MM.1S (cell line): Measurements from ENCODE around the gene CTCFL.
"Not testable (repeated sequence)": the region's sequence is repeated elsewhere in the genome, so short reads cannot be mapped to it uniquely, and the experiment has no call there.

Source experiments
- DNase-seq: peaks from one replicate; pipeline ENCODE4 v3.0.0-alpha.2; 2015
- H2AFZ ChIP-seq: fragments of 300-600 bp; sonication (generic); 2 replicates; pipeline ENCODE4 v1.6.0; 2016; ENCODE audit warnings: antibody characterized with exemption, low read length
- H3F3A ChIP-seq: fragments of 300-600 bp; sonication (generic); 2 replicates; pipeline ENCODE4 v1.6.1; 2016; ENCODE audit warnings: mild to moderate bottlenecking, antibody characterized with exemption, low read length, moderate library complexity, mixed read lengths; ENCODE audit not compliant: insufficient read depth
- H3K27ac ChIP-seq: fragments of 300-600 bp; sonication (generic); 2 replicates; pipeline ENCODE4 v1.5.1; 2016; ENCODE audit warnings: mild to moderate bottlenecking, low read length
- H3K27me3 ChIP-seq: fragments of 300-600 bp; sonication (generic); replicated peaks from 2 replicates; pipeline ENCODE4 v1.6.0; 2016; ENCODE audit warnings: low read length; ENCODE audit not compliant: insufficient read depth
- H3K36me3 ChIP-seq: fragments of 300-600 bp; sonication (generic); replicated peaks from 2 replicates; pipeline ENCODE4 v1.6.1; 2016; ENCODE audit warnings: mild to moderate bottlenecking, low read length, mixed read lengths; ENCODE audit not compliant: insufficient read depth
- H3K4me1 ChIP-seq: fragments of 300-600 bp; sonication (generic); 2 replicates; pipeline ENCODE4 v1.6.1; 2016; ENCODE audit warnings: low read length, mixed read lengths
- H3K4me2 ChIP-seq: fragments of 300-600 bp; sonication (generic); 2 replicates; pipeline ENCODE4 v1.6.0; 2016; ENCODE audit warnings: low read depth, low read length
- H3K4me3 ChIP-seq: fragments of 300-600 bp; sonication (generic); 2 replicates; pipeline ENCODE4 v1.5.1; 2016; ENCODE audit warnings: low read length, mixed read lengths
- H3K79me2 ChIP-seq: fragments of 300-600 bp; sonication (generic); 2 replicates; pipeline ENCODE4 v1.6.1; 2016; ENCODE audit warnings: mixed run types, low read length, mixed read lengths
- H3K9ac ChIP-seq: fragments of 300-600 bp; sonication (generic); 2 replicates; pipeline ENCODE4 v1.6.1; 2016; ENCODE audit warnings: low read length, mixed read lengths
- H3K9me2 ChIP-seq: fragments of 300-600 bp; sonication (generic); replicated peaks from 2 replicates; pipeline ENCODE4 v1.6.1; 2016; ENCODE audit warnings: mild to moderate bottlenecking, low read length, mixed read lengths; ENCODE audit not compliant: insufficient read depth
- H3K9me3 ChIP-seq: fragments of 300-600 bp; sonication (generic); replicated peaks from 2 replicates; pipeline ENCODE4 v1.6.1; 2016; ENCODE audit warnings: mild to moderate bottlenecking, low read length, mixed read lengths; ENCODE audit not compliant: insufficient read depth
- H4K20me1 ChIP-seq: fragments of 300-600 bp; sonication (generic); 2 replicates; pipeline ENCODE4 v1.6.1; 2016; ENCODE audit warnings: mild to moderate bottlenecking, low read length, moderate library complexity, mixed read lengths; ENCODE audit not compliant: insufficient read depth
- EZH2 ChIP-seq: fragments of 300-600 bp; sonication (generic); optimal IDR thresholded peaks from 2 replicates; pipeline ENCODE3; 2017; ENCODE audit warnings: low read depth, mild to moderate bottlenecking, antibody characterized with exemption, low read length, mixed read lengths
- EZH2phosphoT487 ChIP-seq: fragments of 300-600 bp; sonication (generic); IDR thresholded peaks from 2 replicates; pipeline ENCODE4 v1.6.1; 2018; ENCODE audit warnings: antibody characterized with exemption, low read length
- TF ChIP-seq, protein P1 (sequence below): fragments of 300-600 bp; sonication (generic); IDR thresholded peaks from 2 replicates; pipeline ENCODE4 v1.5.1; 2016; ENCODE audit warnings: antibody characterized with exemption, low read length, mixed read lengths

The CTCFL gene

GRCh38 chr20:57495978-57496377, 29.0 kb downstream of the CTCFL start:
- DNase-seq, result no peak
- H2AFZ ChIP-seq, result no peak overlapping the region
- no peaks in the 10 kb centered on the region for H3K27me3 ChIP-seq
- H3K4me1 ChIP-seq, result peaks cover 45% of the 10 kb centered on the region
- no peaks in the 10 kb centered on the region for H3K36me3 ChIP-seq
- no peak overlapping the region for H3K4me3 ChIP-seq
- no peak overlapping the region for H3K4me2 ChIP-seq
- no peaks in the 10 kb centered on the region for H4K20me1 ChIP-seq
- H3K79me2 ChIP-seq, result no peaks in the 10 kb centered on the region
- no peaks in the 10 kb centered on the region for H3K9me2 ChIP-seq
- no peaks in the 10 kb centered on the region for H3K9me3 ChIP-seq
- no peak overlapping the region for H3K9ac ChIP-seq
- peaks cover 19% of the 10 kb centered on the region for H3F3A ChIP-seq
- TF ChIP-seq EZH2 (no peak), EZH2phosphoT487 (no peak)
- TF ChIP-seq, protein P1, sequence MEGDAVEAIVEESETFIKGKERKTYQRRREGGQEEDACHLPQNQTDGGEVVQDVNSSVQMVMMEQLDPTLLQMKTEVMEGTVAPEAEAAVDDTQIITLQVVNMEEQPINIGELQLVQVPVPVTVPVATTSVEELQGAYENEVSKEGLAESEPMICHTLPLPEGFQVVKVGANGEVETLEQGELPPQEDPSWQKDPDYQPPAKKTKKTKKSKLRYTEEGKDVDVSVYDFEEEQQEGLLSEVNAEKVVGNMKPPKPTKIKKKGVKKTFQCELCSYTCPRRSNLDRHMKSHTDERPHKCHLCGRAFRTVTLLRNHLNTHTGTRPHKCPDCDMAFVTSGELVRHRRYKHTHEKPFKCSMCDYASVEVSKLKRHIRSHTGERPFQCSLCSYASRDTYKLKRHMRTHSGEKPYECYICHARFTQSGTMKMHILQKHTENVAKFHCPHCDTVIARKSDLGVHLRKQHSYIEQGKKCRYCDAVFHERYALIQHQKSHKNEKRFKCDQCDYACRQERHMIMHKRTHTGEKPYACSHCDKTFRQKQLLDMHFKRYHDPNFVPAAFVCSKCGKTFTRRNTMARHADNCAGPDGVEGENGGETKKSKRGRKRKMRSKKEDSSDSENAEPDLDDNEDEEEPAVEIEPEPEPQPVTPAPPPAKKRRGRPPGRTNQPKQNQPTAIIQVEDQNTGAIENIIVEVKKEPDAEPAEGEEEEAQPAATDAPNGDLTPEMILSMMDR, result no peak
- H3K27ac ChIP-seq, result peak overlapping the region; percentile 32; the same call in 1 of the 2 replicates

GRCh38 chr20:57493091-57493615, 31.8 kb downstream of the CTCFL start:
- H3K27ac ChIP-seq, result peak overlapping the region; percentile 20; the same call in 1 of the 2 replicates
- no peak for DNase-seq

GRCh38 chr20:57491373-57491772, 33.6 kb downstream of the CTCFL start:
- H3K36me3 ChIP-seq, result no peaks in the 10 kb centered on the region
- DNase-seq, result no peak
- no peak overlapping the region for H3K27ac ChIP-seq
- TF ChIP-seq, protein P1, result no peak
- TF ChIP-seq EZH2phosphoT487 (no peak), EZH2 (no peak)
- H3K9me2 ChIP-seq, result no peaks in the 10 kb centered on the region
- no peaks in the 10 kb centered on the region for H3K79me2 ChIP-seq
- H3K4me1 ChIP-seq, result peaks cover 20% of the 10 kb centered on the region
- no peak overlapping the region for H3K4me2 ChIP-seq
- no peak overlapping the region for H2AFZ ChIP-seq
- H3K4me3 ChIP-seq, result no peak overlapping the region
- H3K9ac ChIP-seq, result no peak overlapping the region
- no peaks in the 10 kb centered on the region for H3K9me3 ChIP-seq
- H4K20me1 ChIP-seq, result no peaks in the 10 kb centered on the region
- H3K27me3 ChIP-seq, result no peaks in the 10 kb centered on the region
- H3F3A ChIP-seq, result 0 out of 2 replicates have a peak, but pooled peaks cover 3% of the 10 kb centered on the region

More at GRCh38 chr20:57493091-57493615, 31.8 kb downstream of the CTCFL start:
- H3K4me3 ChIP-seq, result no peak overlapping the region
- no peaks in the 10 kb centered on the region for H3K79me2 ChIP-seq
- H3K36me3 ChIP-seq, result no peaks in the 10 kb centered on the region
- H3K9me3 ChIP-seq, result no peaks in the 10 kb centered on the region
- peaks cover 22% of the 10 kb centered on the region for H3K4me1 ChIP-seq
- TF ChIP-seq EZH2 (no peak), EZH2phosphoT487 (no peak)
- TF ChIP-seq, protein P1, result no peak
- H3K27me3 ChIP-seq, result no peaks in the 10 kb centered on the region
- H2AFZ ChIP-seq, result no peak overlapping the region
- H3K9ac ChIP-seq, result no peak overlapping the region
- no peaks in the 10 kb centered on the region for H3K9me2 ChIP-seq
- 0 out of 2 replicates have a peak overlapping the region, but pooled peaks have one; percentile 3 for H3K4me2 ChIP-seq
- 0 out of 2 replicates have a peak, but pooled peaks cover 3% of the 10 kb centered on the region for H3F3A ChIP-seq
- no peaks in the 10 kb centered on the region for H4K20me1 ChIP-seq

GRCh38 chr20:57488277-57488676, 36.7 kb downstream of the CTCFL start:
- not testable (repeated sequence) for H3K4me3 ChIP-seq, H3K9me3 ChIP-seq, H3K79me2 ChIP-seq, H4K20me1 ChIP-seq, H3K27me3 ChIP-seq, H3F3A ChIP-seq, DNase-seq, H3K27ac ChIP-seq, H2AFZ ChIP-seq, H3K9me2 ChIP-seq, H3K36me3 ChIP-seq, H3K4me2 ChIP-seq, H3K9ac ChIP-seq
- peaks cover 10% of the 10 kb centered on the region for H3K4me1 ChIP-seq
